HG03064 (cell line): ENCODE measurements around the gene CPNE2.
"Not testable (repeated sequence)": the region's sequence is repeated elsewhere in the genome, so short reads cannot be mapped to it uniquely, and the experiment has no call there.

ENCODE experiments used
- ATAC-seq: cut with Tn5 transposase; IDR thresholded peaks from one replicate; pipeline ENCODE4 v1.9.1; 2021; ENCODE audit warnings: low read depth; ENCODE audit not compliant: unreplicated experiment

The CPNE2 gene

DNA sequence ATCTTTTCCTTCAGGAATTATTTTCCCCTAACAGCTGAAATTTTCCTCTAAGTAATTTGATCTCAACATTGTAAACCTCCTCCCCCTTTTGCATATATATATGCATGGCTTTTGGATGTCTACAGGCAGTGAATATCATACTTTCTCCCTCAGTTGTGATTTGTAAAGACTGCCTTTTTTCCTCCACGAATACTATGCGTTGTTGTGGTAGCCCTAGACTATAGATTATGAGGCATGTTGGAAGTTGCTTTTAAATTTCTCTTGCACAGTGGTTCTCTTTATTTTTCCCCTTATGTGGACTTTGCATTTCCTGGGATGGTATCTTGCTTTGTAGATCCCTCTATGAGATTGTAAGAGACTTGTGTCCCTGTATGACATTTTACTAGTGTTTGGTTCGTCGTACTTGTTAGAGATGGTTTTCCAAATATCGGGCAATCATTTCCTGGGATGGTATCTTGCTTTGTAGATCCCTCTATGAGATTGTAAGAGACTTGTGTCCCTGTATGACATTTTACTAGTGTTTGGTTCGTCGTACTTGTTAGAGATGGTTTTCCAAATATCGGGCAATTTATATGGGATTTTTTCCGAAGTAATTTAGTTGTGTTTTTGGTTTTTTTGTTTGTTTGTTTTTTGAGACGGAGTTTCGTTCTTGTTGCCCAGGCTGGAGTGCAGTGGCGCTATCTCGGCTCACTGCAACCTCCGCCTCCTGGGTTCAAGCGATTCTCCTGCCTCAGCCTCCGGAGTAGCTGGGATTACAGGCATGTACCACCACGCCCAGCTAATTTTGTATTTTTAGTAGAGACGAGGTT is 95.7 kb downstream of the CPNE2 start:
- ATAC-seq = not testable (repeated sequence)

DNA sequence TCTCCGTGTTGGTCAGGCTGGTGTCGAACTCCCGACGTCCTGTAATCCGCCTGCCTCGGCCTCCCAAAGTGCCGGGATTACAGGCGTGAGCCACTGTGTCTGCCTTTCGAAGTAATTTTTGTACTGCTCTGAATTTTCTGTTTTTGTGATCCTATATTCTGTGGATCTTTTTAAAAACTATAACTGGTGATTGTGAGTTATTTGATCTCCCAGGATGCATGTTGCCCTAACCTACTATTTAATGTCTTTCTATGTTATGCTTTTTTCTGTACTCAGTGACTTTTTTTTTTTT is 96.3 kb downstream of the CPNE2 start:
- no peak for ATAC-seq

DNA sequence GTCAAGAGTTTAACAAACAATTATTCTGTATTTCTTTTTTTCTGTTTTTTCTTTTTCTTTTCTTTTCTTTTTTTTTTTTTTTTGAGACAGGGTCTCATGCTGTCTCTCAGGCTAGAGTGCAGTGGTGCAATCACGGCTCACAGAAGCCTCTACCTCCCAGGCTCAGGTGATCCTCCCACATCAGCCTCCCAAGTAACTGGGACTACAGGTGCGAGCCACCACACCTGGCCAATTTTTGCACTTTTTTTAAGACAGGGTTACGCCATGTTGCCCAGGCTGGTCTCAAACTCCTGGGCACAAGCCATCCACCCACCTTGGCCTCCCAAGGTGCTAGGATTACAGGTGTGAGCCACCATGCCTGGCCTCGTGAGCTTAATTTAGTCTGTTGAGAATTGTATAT is 97.1 kb downstream of the CPNE2 start:
- ATAC-seq = not testable (repeated sequence)

GRCh38 chr16:57190136-57190535 is 97.8 kb downstream of the CPNE2 start:
- ATAC-seq = no peak

- ATAC-seq = no peak
Measured at GRCh38 chr16:57191056-57191571, 98.7 kb downstream of the CPNE2 start.

- no peak for ATAC-seq
Measured at GRCh38 chr16:57192146-57192545, 99.8 kb downstream of the CPNE2 start.

DNA sequence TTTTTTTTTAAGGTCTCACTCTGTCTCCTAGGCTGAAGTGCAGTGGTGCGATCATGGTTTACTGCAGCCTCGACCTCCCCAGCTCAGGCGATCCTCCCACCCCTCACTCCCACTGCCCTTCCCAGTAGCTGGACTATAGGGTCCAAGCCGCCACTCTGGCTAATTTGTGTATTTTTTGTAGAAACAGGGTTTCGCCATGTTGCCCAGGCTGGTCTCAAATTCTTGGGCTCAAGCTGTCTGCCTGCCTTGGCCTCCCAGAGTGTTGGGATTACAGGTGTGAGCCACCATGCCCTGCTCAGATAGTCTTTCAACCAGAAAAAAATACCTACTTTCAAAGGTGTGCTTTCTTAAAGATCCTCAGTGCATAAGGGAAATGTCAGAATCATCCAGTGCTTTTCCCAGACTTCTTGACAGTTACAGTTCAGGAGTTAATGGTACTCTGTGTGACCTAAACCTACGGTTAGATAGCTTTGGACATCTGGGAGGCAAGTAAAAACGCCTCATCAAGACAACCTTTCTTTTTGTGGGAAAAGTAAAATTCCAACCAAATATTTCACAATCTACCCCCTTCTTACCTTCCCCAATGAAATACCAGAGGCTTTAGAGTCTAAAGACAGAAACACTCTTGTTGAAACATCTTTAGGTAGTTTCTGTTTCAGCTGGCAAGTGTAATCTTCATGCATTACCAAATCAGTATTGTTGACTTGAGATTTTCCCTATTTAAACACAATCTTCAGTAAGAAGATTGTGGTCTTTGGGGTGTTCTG is 100.5 kb downstream of the CPNE2 start:
- ATAC-seq = no peak

DNA sequence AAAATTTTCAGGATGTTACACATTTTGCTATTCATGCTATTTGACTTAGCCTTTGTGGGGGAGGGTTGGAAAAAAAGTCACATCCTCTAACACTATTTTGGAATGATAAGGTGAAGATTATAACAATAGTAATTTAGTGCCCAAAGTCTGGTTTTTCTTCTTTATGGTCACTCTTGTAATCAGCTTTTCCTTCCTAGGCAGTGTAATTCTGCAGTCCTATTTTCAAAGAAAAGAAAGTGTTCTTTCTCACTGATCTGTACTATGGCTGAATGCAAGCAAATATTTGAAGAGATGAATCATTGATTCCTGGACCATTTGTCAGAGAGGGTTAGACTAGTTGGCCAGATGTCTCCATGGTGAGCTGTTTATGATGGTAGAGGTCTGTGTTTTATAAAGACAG is 102.1 kb downstream of the CPNE2 start:
- ATAC-seq = no peak

- no peak for ATAC-seq
Measured at GRCh38 chr16:57196286-57196685, 103.9 kb downstream of the CPNE2 start.

GRCh38 chr16:57196753-57197152 is 104.4 kb downstream of the CPNE2 start:
- no peak for ATAC-seq
